Prostate gland (tissue), 2 donors: ENCODE measurements around the gene GALNT5.

Source experiments
- CTCF ChIP-seq, 4 experiments: fragments of 200-600 bp in 2 of 4; fragments of 450-650 bp in 2 of 4; sonication (generic) in 2 of 4; IDR thresholded peaks; 1 replicate in 3 of 4; 2 replicates in 1 of 4; pipeline ENCODE4 v1.5.1; 2016 to 2019; ENCODE audit warnings: antibody characterized with exemption in 4 of 4, mild to moderate bottlenecking in 2 of 4, moderate library complexity in 2 of 4
- POLR2A ChIP-seq: fragments of 450-650 bp; IDR thresholded peaks from one replicate; pipeline ENCODE4 v1.6.1; 2016; ENCODE audit warnings: antibody characterized with exemption, mild to moderate bottlenecking
- POLR2AphosphoS5 ChIP-seq: sonication (generic); formaldehyde crosslinking; IDR thresholded peaks from one replicate; pipeline ENCODE4 v1.6.1; 2017; ENCODE audit warnings: antibody characterized with exemption

- TF ChIP-seq POLR2A (no peak), CTCF (IDR thresholded peaks at IDR 0.05) (no peak), POLR2AphosphoS5 (no peak)
Measured at GRCh38 chr2:157251932-157252331, 5.6 kb upstream of the GALNT5 start.
